HEK293 (cell line): ENCODE results near the gene HOXB4.
A peak's percentile ranks its signal among the peaks of the same experiment; 100 is the strongest.

Experiments used
- FEZF1 ChIP-seq: fragments of 450-650 bp; formaldehyde crosslinking; IDR thresholded peaks from 2 replicates; pipeline ENCODE4 v1.5.1; 2016; ENCODE audit warnings: missing biosample characterization, missing genetic modification characterization
- KLF7 ChIP-seq: fragments of 450-650 bp; formaldehyde crosslinking; IDR thresholded peaks from 2 replicates; pipeline ENCODE4 v1.5.1; 2016; ENCODE audit warnings: missing biosample characterization, missing genetic modification characterization, borderline replicate concordance
- RBAK ChIP-seq: fragments of 450-650 bp; formaldehyde crosslinking; IDR thresholded peaks from 2 replicates; pipeline ENCODE4 v1.5.1; 2016; ENCODE audit warnings: missing biosample characterization, missing genetic modification characterization
- WT1 ChIP-seq: fragments of 450-650 bp; formaldehyde crosslinking; IDR thresholded peaks from 2 replicates; pipeline ENCODE4 v1.5.1; 2016; ENCODE audit warnings: missing biosample characterization, missing genetic modification characterization
- ZNF133 ChIP-seq: fragments of 450-650 bp; formaldehyde crosslinking; IDR thresholded peaks from 2 replicates; pipeline ENCODE4 v1.5.1; 2016; ENCODE audit warnings: missing biosample characterization, missing genetic modification characterization
- ZNF292 ChIP-seq: fragments of 450-650 bp; formaldehyde crosslinking; IDR thresholded peaks from 2 replicates; pipeline ENCODE4 v1.5.1; 2016; ENCODE audit warnings: low read depth, missing biosample characterization, missing genetic modification characterization, borderline replicate concordance
- ZNF341 ChIP-seq: fragments of 450-650 bp; formaldehyde crosslinking; IDR thresholded peaks from 2 replicates; pipeline ENCODE4; 2016; ENCODE audit warnings: low read depth, missing biosample characterization, missing genetic modification characterization
- ZNF354C ChIP-seq: fragments of 450-650 bp; formaldehyde crosslinking; IDR thresholded peaks from 2 replicates; pipeline ENCODE4 v1.5.1; 2016; ENCODE audit warnings: missing biosample characterization, missing genetic modification characterization, low read depth, borderline replicate concordance
- ZNF416 ChIP-seq: fragments of 450-650 bp; formaldehyde crosslinking; IDR thresholded peaks from 2 replicates; pipeline ENCODE4 v1.5.1; 2016; ENCODE audit warnings: missing biosample characterization, missing genetic modification characterization
- ZNF501 ChIP-seq: fragments of 450-650 bp; formaldehyde crosslinking; IDR thresholded peaks from 2 replicates; pipeline ENCODE4 v1.5.1; 2016; ENCODE audit warnings: missing biosample characterization, missing genetic modification characterization
- ZNF544 ChIP-seq: fragments of 450-650 bp; formaldehyde crosslinking; IDR thresholded peaks from 2 replicates; pipeline ENCODE4 v1.5.0; 2017; ENCODE audit warnings: missing biosample characterization, missing genetic modification characterization
- ZNF561 ChIP-seq: fragments of 450-650 bp; IDR thresholded peaks from 2 replicates; pipeline ENCODE4 v1.5.1; 2018; ENCODE audit warnings: missing biosample characterization, missing genetic modification characterization, borderline replicate concordance
- ZNF629 ChIP-seq: fragments of 450-650 bp; formaldehyde crosslinking; IDR thresholded peaks from 2 replicates; pipeline ENCODE4 v1.5.1; 2017; ENCODE audit warnings: missing biosample characterization, missing genetic modification characterization
- ZNF658 ChIP-seq: fragments of 450-650 bp; formaldehyde crosslinking; IDR thresholded peaks from 2 replicates; pipeline ENCODE4; 2016; ENCODE audit warnings: missing biosample characterization, missing genetic modification characterization
- ZNF701 ChIP-seq: fragments of 450-650 bp; formaldehyde crosslinking; IDR thresholded peaks from 2 replicates; pipeline ENCODE4 v1.5.1; 2016; ENCODE audit warnings: missing biosample characterization, missing genetic modification characterization
- ZNF791 ChIP-seq: fragments of 450-650 bp; formaldehyde crosslinking; IDR thresholded peaks from 2 replicates; pipeline ENCODE4 v1.5.1; 2016; ENCODE audit warnings: missing biosample characterization, missing genetic modification characterization
- TF ChIP-seq, protein P1 (sequence below): fragments of 450-650 bp; formaldehyde crosslinking; IDR thresholded peaks from 2 replicates; pipeline ENCODE4 v1.5.1; 2016; ENCODE audit warnings: missing biosample characterization, missing genetic modification characterization
- TF ChIP-seq, protein P2 (sequence below): fragments of 450-650 bp; formaldehyde crosslinking; IDR thresholded peaks from 2 replicates; pipeline ENCODE4 v1.5.1; 2016; ENCODE audit warnings: missing biosample characterization, missing genetic modification characterization
- TF ChIP-seq, protein P3 (sequence below): fragments of 450-650 bp; formaldehyde crosslinking; IDR thresholded peaks from 2 replicates; pipeline ENCODE4 v1.5.1; 2016; ENCODE audit warnings: missing biosample characterization, missing genetic modification characterization
- TF ChIP-seq, protein P4 (sequence below): fragments of 450-650 bp; formaldehyde crosslinking; IDR thresholded peaks from 2 replicates; pipeline ENCODE4 v1.5.1; 2016; ENCODE audit warnings: missing biosample characterization, missing genetic modification characterization
- TF ChIP-seq, protein P5 (sequence below): fragments of 450-650 bp; formaldehyde crosslinking; IDR thresholded peaks from 2 replicates; pipeline ENCODE4 v1.5.1; 2016; ENCODE audit warnings: missing biosample characterization, missing genetic modification characterization
- TF ChIP-seq, protein P6 (sequence below): fragments of 450-650 bp; formaldehyde crosslinking; IDR thresholded peaks from 2 replicates; pipeline ENCODE4 v1.5.1; 2016; ENCODE audit warnings: missing biosample characterization, missing genetic modification characterization, borderline replicate concordance
- TF ChIP-seq, protein P7 (sequence below): fragments of 450-650 bp; formaldehyde crosslinking; IDR thresholded peaks from 2 replicates; pipeline ENCODE4 v1.5.1; 2016; ENCODE audit warnings: missing biosample characterization, missing genetic modification characterization

HOXB4 gene

DNA sequence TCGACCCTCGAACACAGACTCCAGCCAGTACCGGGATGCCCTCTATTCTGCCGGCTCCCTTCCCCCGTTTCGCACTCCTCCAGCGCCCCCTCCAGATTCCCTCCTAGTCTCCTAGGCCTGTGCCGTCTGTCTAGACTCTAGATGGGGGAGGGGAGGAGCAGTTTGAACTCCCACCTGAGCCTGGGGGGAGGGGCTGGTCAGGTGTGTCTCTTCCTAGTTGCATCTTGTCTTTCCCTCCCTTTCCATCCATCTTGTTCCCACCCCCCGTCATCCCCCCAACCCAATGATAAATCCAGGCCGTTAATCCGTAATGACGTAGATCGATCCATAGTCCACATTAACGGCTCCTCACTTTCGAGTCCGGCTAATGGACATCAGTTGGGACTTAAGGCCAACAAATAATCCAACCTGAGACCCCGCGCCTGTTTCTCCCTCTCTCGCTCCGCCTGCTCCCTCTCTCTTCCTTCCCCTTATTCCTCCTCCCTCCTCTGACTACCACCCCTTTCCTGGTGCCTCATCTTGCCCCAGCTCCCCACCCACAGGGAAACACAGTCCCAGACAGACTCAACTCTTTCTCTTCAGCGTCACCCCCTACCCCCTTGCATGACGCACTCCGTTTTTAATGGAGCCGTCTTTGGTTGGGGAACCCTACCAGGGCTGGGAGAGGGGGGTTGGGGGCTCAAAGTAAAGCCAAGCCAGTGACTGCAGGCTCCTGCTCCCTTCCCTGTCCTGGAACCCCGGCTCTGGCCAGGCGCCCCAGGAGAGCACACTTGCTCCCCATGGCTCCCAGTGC lies 18.8 kb upstream of the HOXB4 start (continued):
- no peak for TF ChIP-seq RBAK
- TF ChIP-seq ZNF354C (tag by site-specific recombination) = no peak
- peak; percentile 95 for TF ChIP-seq ZNF629 (tag by site-specific recombination)
- TF ChIP-seq ZNF561 = no peak
- TF ChIP-seq, protein P1, sequence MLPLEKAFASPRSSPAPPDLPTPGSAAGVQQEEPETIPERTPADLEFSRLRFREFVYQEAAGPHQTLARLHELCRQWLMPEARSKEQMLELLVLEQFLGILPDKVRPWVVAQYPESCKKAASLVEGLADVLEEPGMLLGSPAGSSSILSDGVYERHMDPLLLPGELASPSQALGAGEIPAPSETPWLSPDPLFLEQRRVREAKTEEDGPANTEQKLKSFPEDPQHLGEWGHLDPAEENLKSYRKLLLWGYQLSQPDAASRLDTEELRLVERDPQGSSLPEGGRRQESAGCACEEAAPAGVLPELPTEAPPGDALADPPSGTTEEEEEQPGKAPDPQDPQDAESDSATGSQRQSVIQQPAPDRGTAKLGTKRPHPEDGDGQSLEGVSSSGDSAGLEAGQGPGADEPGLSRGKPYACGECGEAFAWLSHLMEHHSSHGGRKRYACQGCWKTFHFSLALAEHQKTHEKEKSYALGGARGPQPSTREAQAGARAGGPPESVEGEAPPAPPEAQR (tag by site-specific recombination) = no peak
- TF ChIP-seq ZNF133 = no peak
- no peak for TF ChIP-seq ZNF658
- TF ChIP-seq ZNF501 (tag by site-specific recombination) = no peak
- no peak for TF ChIP-seq ZNF701 (tag by site-specific recombination)
- TF ChIP-seq FEZF1 (tag by site-specific recombination) = 0 out of 2 replicates have a peak, but pooled peaks have one; percentile 7
- TF ChIP-seq, protein P2, sequence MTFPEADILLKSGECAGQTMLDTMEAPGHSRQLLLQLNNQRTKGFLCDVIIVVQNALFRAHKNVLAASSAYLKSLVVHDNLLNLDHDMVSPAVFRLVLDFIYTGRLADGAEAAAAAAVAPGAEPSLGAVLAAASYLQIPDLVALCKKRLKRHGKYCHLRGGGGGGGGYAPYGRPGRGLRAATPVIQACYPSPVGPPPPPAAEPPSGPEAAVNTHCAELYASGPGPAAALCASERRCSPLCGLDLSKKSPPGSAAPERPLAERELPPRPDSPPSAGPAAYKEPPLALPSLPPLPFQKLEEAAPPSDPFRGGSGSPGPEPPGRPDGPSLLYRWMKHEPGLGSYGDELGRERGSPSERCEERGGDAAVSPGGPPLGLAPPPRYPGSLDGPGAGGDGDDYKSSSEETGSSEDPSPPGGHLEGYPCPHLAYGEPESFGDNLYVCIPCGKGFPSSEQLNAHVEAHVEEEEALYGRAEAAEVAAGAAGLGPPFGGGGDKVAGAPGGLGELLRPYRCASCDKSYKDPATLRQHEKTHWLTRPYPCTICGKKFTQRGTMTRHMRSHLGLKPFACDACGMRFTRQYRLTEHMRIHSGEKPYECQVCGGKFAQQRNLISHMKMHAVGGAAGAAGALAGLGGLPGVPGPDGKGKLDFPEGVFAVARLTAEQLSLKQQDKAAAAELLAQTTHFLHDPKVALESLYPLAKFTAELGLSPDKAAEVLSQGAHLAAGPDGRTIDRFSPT (tag by site-specific recombination) = 0 out of 2 replicates have a peak, but pooled peaks have one; percentile 15
- TF ChIP-seq, protein P3, sequence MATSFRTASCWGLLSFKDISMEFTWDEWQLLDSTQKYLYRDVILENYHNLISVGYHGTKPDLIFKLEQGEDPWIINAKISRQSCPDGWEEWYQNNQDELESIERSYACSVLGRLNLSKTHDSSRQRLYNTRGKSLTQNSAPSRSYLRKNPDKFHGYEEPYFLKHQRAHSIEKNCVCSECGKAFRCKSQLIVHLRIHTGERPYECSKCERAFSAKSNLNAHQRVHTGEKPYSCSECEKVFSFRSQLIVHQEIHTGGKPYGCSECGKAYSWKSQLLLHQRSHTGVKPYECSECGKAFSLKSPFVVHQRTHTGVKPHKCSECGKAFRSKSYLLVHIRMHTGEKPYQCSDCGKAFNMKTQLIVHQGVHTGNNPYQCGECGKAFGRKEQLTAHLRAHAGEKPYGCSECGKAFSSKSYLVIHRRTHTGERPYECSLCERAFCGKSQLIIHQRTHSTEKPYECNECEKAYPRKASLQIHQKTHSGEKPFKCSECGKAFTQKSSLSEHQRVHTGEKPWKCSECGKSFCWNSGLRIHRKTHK = no peak
- peak; percentile 82 for TF ChIP-seq ZNF341 (tag by site-specific recombination)
- no peak for TF ChIP-seq KLF7 (tag by site-specific recombination)
- TF ChIP-seq, protein P4, sequence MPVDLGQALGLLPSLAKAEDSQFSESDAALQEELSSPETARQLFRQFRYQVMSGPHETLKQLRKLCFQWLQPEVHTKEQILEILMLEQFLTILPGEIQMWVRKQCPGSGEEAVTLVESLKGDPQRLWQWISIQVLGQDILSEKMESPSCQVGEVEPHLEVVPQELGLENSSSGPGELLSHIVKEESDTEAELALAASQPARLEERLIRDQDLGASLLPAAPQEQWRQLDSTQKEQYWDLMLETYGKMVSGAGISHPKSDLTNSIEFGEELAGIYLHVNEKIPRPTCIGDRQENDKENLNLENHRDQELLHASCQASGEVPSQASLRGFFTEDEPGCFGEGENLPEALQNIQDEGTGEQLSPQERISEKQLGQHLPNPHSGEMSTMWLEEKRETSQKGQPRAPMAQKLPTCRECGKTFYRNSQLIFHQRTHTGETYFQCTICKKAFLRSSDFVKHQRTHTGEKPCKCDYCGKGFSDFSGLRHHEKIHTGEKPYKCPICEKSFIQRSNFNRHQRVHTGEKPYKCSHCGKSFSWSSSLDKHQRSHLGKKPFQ (tag by site-specific recombination) = peak; percentile 84; the same call in 1 of the 2 replicates
- TF ChIP-seq ZNF292 (tag by site-specific recombination) = no peak
- peak; percentile 80 for TF ChIP-seq WT1 (tag by site-specific recombination)
- TF ChIP-seq ZNF791 = no peak
- TF ChIP-seq ZNF544 (tag by site-specific recombination) = no peak
- no peak for TF ChIP-seq ZNF416
- TF ChIP-seq, protein P5, sequence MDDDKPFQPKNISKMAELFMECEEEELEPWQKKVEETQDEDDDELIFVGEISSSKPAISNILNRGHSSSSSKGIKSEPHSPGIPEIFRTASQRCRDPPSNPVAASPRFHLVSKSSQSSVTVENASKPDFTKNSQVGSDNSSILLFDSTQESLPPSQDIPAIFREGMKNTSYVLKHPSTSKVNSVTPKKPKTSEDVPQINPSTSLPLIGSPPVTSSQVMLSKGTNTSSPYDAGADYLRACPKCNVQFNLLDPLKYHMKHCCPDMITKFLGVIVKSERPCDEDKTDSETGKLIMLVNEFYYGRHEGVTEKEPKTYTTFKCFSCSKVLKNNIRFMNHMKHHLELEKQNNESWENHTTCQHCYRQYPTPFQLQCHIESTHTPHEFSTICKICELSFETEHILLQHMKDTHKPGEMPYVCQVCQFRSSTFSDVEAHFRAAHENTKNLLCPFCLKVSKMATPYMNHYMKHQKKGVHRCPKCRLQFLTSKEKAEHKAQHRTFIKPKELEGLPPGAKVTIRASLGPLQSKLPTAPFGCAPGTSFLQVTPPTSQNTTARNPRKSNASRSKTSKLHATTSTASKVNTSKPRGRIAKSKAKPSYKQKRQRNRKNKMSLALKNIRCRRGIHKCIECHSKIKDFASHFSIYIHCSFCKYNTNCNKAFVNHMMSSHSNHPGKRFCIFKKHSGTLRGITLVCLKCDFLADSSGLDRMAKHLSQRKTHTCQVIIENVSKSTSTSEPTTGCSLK (tag by site-specific recombination) = no peak
- TF ChIP-seq, protein P6, sequence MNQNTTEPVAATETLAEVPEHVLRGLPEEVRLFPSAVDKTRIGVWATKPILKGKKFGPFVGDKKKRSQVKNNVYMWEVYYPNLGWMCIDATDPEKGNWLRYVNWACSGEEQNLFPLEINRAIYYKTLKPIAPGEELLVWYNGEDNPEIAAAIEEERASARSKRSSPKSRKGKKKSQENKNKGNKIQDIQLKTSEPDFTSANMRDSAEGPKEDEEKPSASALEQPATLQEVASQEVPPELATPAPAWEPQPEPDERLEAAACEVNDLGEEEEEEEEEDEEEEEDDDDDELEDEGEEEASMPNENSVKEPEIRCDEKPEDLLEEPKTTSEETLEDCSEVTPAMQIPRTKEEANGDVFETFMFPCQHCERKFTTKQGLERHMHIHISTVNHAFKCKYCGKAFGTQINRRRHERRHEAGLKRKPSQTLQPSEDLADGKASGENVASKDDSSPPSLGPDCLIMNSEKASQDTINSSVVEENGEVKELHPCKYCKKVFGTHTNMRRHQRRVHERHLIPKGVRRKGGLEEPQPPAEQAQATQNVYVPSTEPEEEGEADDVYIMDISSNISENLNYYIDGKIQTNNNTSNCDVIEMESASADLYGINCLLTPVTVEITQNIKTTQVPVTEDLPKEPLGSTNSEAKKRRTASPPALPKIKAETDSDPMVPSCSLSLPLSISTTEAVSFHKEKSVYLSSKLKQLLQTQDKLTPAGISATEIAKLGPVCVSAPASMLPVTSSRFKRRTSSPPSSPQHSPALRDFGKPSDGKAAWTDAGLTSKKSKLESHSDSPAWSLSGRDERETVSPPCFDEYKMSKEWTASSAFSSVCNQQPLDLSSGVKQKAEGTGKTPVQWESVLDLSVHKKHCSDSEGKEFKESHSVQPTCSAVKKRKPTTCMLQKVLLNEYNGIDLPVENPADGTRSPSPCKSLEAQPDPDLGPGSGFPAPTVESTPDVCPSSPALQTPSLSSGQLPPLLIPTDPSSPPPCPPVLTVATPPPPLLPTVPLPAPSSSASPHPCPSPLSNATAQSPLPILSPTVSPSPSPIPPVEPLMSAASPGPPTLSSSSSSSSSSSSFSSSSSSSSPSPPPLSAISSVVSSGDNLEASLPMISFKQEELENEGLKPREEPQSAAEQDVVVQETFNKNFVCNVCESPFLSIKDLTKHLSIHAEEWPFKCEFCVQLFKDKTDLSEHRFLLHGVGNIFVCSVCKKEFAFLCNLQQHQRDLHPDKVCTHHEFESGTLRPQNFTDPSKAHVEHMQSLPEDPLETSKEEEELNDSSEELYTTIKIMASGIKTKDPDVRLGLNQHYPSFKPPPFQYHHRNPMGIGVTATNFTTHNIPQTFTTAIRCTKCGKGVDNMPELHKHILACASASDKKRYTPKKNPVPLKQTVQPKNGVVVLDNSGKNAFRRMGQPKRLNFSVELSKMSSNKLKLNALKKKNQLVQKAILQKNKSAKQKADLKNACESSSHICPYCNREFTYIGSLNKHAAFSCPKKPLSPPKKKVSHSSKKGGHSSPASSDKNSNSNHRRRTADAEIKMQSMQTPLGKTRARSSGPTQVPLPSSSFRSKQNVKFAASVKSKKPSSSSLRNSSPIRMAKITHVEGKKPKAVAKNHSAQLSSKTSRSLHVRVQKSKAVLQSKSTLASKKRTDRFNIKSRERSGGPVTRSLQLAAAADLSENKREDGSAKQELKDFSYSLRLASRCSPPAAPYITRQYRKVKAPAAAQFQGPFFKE = no peak
- TF ChIP-seq, protein P7, sequence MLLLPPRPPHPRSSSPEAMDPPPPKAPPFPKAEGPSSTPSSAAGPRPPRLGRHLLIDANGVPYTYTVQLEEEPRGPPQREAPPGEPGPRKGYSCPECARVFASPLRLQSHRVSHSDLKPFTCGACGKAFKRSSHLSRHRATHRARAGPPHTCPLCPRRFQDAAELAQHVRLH (tag by site-specific recombination) = peak; percentile 60
